HUDEP-2 (cell line): ENCODE data around the gene CTNNA2.

Experiments used
- DNase-seq, 76 experiments: peaks; one replicate each; lab custom pipeline; 2025; ENCODE audit not compliant: unreplicated experiment in 76 of 76; lab: John Stamatoyannopoulos, UW

The CTNNA2 gene

GRCh38 chr2:79611448-79612016 is 98.7 kb downstream of the CTNNA2 start:
- DNase-seq = no peak

- no peak for DNase-seq
Measured at GRCh38 chr2:79612999-79613398, 100.1 kb downstream of the CTNNA2 start.

- DNase-seq = no peak
Measured at GRCh38 chr2:79619442-79619841, 106.6 kb downstream of the CTNNA2 start.

- DNase-seq = no peak
Measured at GRCh38 chr2:79619976-79620375, 107.1 kb downstream of the CTNNA2 start.

- no peak for DNase-seq
Measured at GRCh38 chr2:79620679-79621078, 107.8 kb downstream of the CTNNA2 start.

GRCh38 chr2:79621252-79621651 is 108.4 kb downstream of the CTNNA2 start:
- no peak for DNase-seq

- DNase-seq = no peak
Measured at GRCh38 chr2:79621755-79622154, 108.9 kb downstream of the CTNNA2 start.

- DNase-seq = no peak
Measured at GRCh38 chr2:79622508-79622907, 109.7 kb downstream of the CTNNA2 start.

- DNase-seq = no peak
Measured at GRCh38 chr2:79627237-79627636, 114.4 kb downstream of the CTNNA2 start.

- DNase-seq = no peak
Measured at GRCh38 chr2:79630060-79630459, 117.2 kb downstream of the CTNNA2 start.

GRCh38 chr2:79630972-79631557 is 118.2 kb downstream of the CTNNA2 start:
- no peak for DNase-seq

GRCh38 chr2:79638410-79638809 is 125.6 kb downstream of the CTNNA2 start:
- no peak for DNase-seq

- DNase-seq = no peak
Measured at GRCh38 chr2:79638954-79639353, 126.1 kb downstream of the CTNNA2 start.

GRCh38 chr2:79640001-79640400 is 127.2 kb downstream of the CTNNA2 start:
- DNase-seq = no peak

GRCh38 chr2:79649531-79649930 is 136.7 kb downstream of the CTNNA2 start:
- no peak for DNase-seq

- no peak for DNase-seq
Measured at GRCh38 chr2:79660557-79660956, 147.7 kb downstream of the CTNNA2 start.

- DNase-seq = no peak
Measured at GRCh38 chr2:79665091-79665490, 152.2 kb downstream of the CTNNA2 start.

- no peak for DNase-seq
Measured at GRCh38 chr2:79666430-79666829, 153.6 kb downstream of the CTNNA2 start.

- no peak for DNase-seq
Measured at GRCh38 chr2:79669714-79670113, 156.9 kb downstream of the CTNNA2 start.

GRCh38 chr2:79670198-79670597 is 157.3 kb downstream of the CTNNA2 start:
- DNase-seq = no peak

GRCh38 chr2:79686884-79687283 is 174.0 kb downstream of the CTNNA2 start:
- DNase-seq = no peak

- no peak for DNase-seq
Measured at GRCh38 chr2:79695248-79695647, 182.4 kb downstream of the CTNNA2 start.

- DNase-seq = no peak
Measured at GRCh38 chr2:79697200-79697599, 184.3 kb downstream of the CTNNA2 start.
